ENCODE measurements around the gene SELENOP.

Gene SELENOP

DNA sequence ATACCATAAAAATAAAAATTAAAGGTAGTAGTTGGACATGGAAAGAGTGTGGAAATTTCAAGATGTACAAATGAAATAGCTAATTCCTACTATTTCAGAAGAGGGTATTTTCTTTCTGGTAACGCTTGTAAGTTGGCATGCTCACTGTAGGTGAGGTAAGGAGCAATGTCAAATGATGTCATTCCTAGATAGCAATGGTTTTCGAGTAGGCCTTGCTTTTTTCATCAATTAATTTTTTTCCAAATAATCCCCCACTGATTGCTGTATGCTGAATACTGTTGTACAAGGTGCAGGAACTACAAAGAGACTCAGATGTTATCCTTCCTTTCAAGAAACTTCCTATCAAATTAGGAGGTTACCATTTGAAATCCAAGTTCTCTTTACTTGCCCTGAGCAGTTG, 928 bp upstream of the SELENOP start:
- no peaks in the 10 kb centered on the region for H3K27me3 ChIP-seq
- no peaks in the 10 kb centered on the region for H3K9me3 ChIP-seq
- no peak overlapping the region for H3K4me3 ChIP-seq (ENCODE audit: low read depth in 1 of 2, low read length in 1 of 2)
- TF ChIP-seq, protein P1, sequence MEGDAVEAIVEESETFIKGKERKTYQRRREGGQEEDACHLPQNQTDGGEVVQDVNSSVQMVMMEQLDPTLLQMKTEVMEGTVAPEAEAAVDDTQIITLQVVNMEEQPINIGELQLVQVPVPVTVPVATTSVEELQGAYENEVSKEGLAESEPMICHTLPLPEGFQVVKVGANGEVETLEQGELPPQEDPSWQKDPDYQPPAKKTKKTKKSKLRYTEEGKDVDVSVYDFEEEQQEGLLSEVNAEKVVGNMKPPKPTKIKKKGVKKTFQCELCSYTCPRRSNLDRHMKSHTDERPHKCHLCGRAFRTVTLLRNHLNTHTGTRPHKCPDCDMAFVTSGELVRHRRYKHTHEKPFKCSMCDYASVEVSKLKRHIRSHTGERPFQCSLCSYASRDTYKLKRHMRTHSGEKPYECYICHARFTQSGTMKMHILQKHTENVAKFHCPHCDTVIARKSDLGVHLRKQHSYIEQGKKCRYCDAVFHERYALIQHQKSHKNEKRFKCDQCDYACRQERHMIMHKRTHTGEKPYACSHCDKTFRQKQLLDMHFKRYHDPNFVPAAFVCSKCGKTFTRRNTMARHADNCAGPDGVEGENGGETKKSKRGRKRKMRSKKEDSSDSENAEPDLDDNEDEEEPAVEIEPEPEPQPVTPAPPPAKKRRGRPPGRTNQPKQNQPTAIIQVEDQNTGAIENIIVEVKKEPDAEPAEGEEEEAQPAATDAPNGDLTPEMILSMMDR (IDR thresholded peaks at IDR 0.05): no peak
- H3K27ac ChIP-seq: no peak overlapping the region
- H3K4me1 ChIP-seq (ENCODE audit: control insufficient read depth in 1 of 2, insufficient read depth in 1 of 2, low read depth in 1 of 2, low read length in 1 of 2): peaks cover 0 to 7% of the 10 kb centered on the region in 2 experiments
- no peaks in the 10 kb centered on the region for H3K36me3 ChIP-seq

DNA sequence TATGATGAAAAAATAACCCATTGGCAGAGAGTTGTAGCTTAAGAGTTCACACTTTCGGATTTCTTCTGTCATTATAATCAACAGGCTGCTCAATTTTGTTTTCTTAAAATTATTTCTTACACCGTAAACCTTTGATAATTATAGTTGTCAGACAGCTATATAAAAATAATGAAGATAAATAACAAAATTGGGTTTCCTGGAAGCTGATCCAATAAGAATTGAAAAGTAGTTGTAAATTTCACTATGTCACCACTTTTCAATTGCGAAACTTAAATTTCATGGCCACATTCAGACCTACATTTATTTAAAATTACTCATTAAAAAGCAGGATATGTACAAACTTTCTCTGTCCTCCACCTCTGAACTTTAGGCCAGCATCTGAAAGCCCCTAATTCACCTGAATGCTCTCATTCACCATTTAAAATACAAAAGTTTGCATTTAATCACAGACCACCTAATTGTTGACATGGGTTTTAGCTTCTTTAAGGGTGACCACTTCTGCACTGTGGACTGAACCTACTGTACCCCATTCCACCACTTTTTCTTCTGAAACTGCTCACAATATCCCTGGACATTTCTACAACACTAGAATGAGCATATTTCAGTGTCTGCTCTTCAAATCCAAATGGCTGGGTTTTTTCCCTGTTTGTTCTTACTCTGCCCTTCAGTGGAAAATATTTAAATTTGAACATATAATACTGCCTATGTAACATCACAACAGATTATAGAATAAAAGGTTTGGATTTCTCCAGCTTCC, 680 bp downstream of the SELENOP start:
- Histone ChIP-seq H3K4me1 (ENCODE audit: control insufficient read depth in 1 of 2, insufficient read depth in 1 of 2, low read depth in 1 of 2, low read length in 1 of 2) (peaks cover 0 to 7% of the 10 kb centered on the region in 2 experiments), H3K27me3 (no peaks in the 10 kb centered on the region), H3K4me3 (ENCODE audit: low read depth in 1 of 2, low read length in 1 of 2) (no peak overlapping the region), H3K36me3 (no peaks in the 10 kb centered on the region), H3K27ac (no peak overlapping the region), H3K9me3 (no peaks in the 10 kb centered on the region)
- TF ChIP-seq, protein P1 (IDR thresholded peaks at IDR 0.05): no peak

DNA sequence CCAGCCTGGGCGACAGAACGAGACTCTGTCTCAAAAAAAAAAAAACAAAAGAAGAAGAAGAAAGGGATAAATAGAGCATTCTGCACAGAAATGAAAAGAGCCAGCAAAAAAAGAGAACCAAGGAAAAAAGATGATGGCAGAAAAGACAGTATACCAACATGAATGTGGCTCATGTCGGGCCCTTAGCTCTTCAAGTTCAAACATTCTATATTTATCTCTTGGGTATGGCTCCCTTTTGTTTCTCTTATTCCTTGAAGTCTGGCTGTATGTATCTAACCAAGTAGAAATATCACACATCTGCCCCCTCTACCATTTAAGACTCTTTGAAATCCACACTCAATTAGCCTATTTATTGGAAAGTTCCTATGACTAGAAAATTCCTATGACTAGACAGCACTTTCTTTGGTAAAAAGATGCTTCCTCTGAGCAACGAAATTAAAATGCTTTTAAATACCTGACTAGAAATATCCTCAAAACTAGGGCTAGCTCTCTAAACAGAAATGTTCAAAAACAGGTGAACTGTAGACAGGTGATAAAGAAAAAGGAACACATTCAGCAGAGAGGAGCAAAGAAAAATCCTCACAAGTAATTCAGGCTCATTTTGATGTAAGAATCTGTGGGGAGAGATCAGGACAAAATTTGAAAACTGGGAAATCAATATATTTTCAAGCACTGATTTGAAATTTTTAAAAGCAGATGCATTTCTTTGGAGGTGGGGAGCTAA, 2.6 kb downstream of the SELENOP start:
- no peaks in the 10 kb centered on the region for H3K36me3 ChIP-seq
- H3K27me3 ChIP-seq: no peaks in the 10 kb centered on the region
- no peak overlapping the region for H3K4me3 ChIP-seq (ENCODE audit: low read depth in 1 of 2, low read length in 1 of 2)
- H3K4me1 ChIP-seq (ENCODE audit: control insufficient read depth in 1 of 2, insufficient read depth in 1 of 2, low read depth in 1 of 2, low read length in 1 of 2): peaks cover 0 to 7% of the 10 kb centered on the region in 2 experiments
- no peak overlapping the region for H3K27ac ChIP-seq
- TF ChIP-seq, protein P1 (IDR thresholded peaks at IDR 0.05): no peak
- H3K9me3 ChIP-seq: no peaks in the 10 kb centered on the region

DNA sequence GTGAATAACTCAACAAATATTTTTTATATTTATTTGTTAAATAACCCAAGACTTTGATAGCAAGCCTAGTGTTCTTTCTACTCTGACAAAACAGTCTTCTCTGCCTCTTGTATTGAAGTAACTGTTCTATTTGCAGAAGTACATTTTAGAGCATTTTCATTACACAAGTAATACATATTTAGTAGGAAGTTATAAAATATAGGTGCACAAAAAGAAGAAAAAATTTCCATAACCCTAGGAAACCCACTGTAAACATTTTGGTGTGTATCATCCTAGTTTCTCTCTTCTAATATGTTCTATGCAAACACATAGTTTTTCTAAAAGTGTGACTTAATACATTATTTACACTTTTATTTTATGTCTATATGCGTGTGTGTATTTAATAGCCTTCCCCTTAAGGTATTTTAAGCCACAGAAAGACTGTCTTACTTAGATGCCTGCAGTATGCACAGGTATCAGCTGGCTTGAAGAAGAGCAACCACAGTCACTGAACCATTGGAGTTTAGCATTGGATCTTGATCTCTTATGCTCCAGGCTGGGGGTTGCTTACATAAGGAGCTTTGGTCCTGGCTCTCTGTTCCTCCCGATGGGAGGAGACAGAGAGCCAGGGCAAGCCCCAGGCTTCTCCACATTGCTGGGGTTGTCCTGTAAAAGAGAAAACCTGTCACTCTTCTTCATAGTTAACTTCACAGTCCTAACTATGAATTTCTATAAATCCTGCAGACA, 3.8 kb downstream of the SELENOP start:
- Histone ChIP-seq H3K27me3 (no peaks in the 10 kb centered on the region), H3K9me3 (no peaks in the 10 kb centered on the region), H3K27ac (no peak overlapping the region), H3K4me3 (ENCODE audit: low read depth in 1 of 2, low read length in 1 of 2) (no peak overlapping the region), H3K4me1 (ENCODE audit: control insufficient read depth in 1 of 2, insufficient read depth in 1 of 2, low read depth in 1 of 2, low read length in 1 of 2) (peaks cover 0 to 7% of the 10 kb centered on the region in 2 experiments), H3K36me3 (no peaks in the 10 kb centered on the region)
- TF ChIP-seq, protein P1 (IDR thresholded peaks at IDR 0.05): no peak

DNA sequence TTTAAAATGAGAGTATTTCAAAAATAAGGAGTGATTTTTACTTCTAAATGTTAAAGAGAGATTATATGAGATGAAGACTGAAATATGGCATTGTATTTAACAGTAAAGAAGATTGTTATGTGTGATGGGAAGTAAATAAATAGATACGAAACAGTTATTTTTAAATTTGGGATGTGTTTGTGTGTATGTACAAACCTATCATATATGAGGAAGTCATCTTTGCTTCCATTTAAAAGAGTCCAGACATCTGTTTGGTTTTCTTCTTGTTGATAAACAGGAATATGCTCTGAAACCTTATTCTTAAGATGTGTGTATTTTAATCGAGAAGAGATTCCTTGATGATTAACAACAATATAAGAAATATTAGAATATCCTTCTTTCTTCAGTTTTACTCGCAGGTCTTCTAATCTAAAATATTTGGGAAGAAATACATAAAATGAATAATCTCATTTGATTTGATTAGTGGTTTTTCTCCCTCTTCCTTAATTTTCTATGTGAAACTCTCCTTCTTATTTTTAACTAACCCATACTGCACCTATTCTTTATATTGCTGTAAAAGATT, 4.9 kb downstream of the SELENOP start:
- H3K36me3 ChIP-seq: no peaks in the 10 kb centered on the region
- H3K9me3 ChIP-seq: no peaks in the 10 kb centered on the region
- H3K27me3 ChIP-seq: no peaks in the 10 kb centered on the region
- TF ChIP-seq, protein P1 (IDR thresholded peaks at IDR 0.05): no peak
- no peak overlapping the region for H3K27ac ChIP-seq
- H3K4me3 ChIP-seq (ENCODE audit: low read depth in 1 of 2, low read length in 1 of 2): no peak overlapping the region
- peaks cover 0 to 5% of the 10 kb centered on the region in 2 experiments for H3K4me1 ChIP-seq (ENCODE audit: control insufficient read depth in 1 of 2, insufficient read depth in 1 of 2, low read depth in 1 of 2, low read length in 1 of 2)

All from neutrophil (primary cell).